A549 treated with CpdA at 1 μM for 4 hours (cell line): ENCODE measurements around the gene NUP98. TPM values are rescaled to one million over a fixed set of nuclear protein-coding genes. Genes with fewer than 3 reads are reported as not detected.

Experiments
- total RNA-seq: library from RNA; stranded (reverse); fragments of 200-300 nt; extraction: Qiagen RNA extraction; gene quantifications from 5 replicates; pipeline ENCODE4 v1.2.3, GENCODE V29; 2022; ENCODE audit warnings: low read depth

NUP98 gene
- 60.8 to 73.1 TPM (median 67.4 TPM) in 5 replicates for total RNA-seq

DNA sequence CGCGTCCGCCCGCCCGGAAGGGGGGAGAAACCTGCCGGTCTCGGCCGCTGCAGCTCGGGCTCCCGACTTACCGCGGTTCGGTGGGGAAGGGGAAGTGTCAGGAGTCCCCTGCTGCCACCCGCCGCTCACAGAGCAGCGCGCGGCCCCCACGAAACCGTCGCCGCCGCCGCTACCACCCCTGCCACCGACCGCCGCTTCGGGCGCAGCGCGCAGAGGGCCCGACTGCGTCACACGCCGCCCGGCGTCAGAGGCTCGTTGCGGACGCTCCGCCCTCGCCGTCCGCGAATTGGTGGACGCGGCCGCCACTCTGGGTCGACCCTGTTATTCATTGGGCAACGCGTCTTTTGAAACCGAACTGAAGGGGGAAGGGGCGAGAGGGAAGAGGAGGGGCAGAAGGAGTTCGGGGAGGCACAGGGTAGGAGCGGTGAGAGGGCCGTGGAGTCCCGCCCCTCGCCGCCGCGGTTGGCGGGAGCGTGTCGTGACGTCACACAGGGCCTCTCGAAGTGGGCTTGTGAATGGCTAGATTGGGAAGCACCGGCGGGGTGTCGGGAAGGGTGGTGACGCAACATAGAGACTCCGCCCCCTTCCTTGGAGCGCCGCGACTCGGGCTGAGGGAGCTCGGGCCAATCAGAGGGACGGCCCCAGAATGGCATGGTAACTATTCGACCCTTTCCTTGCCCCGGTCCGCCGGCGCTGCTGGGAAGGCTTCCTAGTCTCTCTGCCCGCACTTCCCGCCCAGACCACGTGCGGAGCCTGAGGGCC lies at the start of gene NUP98:
Gene NUP98 (minus strand): TSS at position 226 of the 762 bp plus-strand sequence. CDS start 15,437 bp downstream, outside the sequence.

GRCh38 chr11:3840870-3841425 lies 43.6 kb upstream of the NUP98 start, which contains the start of gene RHOG:
Gene RHOG, minus strand, starts transcription at chr11:3840959. Its CDS starts 12,821 bp downstream, at chr11:3828138.

GRCh38 chr11:3807909-3808860 lies 10.8 kb upstream of the NUP98 start, which contains the start of gene PGAP2:
Gene PGAP2, plus strand, starts transcription at chr11:3808560. Its CDS starts 2,700 bp downstream, at chr11:3811260.

GRCh38 chr11:3671334-3672254 lies 125.8 kb downstream of the NUP98 start, which contains the start of gene CHRNA10:
Gene CHRNA10, minus strand, starts transcription at chr11:3671384. Its CDS starts 72 bp downstream, at chr11:3671312.

GRCh38 chr11:3644817-3645235 lies 152.5 kb downstream of the NUP98 start, which contains the start of gene ART1:
Gene ART1, plus strand, starts transcription at chr11:3645128. Its CDS starts 14,086 bp downstream, at chr11:3659214.

GRCh38 chr11:3641701-3642070 lies 155.7 kb downstream of the NUP98 start, which contains the start of gene ART5:
Gene ART5, minus strand, starts transcription at chr11:3641992. Its CDS starts 130 bp downstream, at chr11:3641862.

Other genes starting within 250 kb of the NUP98 start
- gene ART5, start 155.6 kb downstream of the NUP98 start, total RNA-seq, result 0.17 to 0.55 TPM (median 0.33 TPM) in 5 replicates
- not detected in 5 replicates for gene ART1, start 152.4 kb downstream of the NUP98 start, total RNA-seq
- 0.52 to 1.5 TPM (median 1.1 TPM) in 5 replicates for gene CHRNA10, start 126.2 kb downstream of the NUP98 start, total RNA-seq
- gene PGAP2, start 11.0 kb upstream of the NUP98 start, total RNA-seq, result 17.6 to 22.7 TPM (median 21.5 TPM) in 5 replicates
- gene RHOG, start 43.4 kb upstream of the NUP98 start, total RNA-seq, result 82.2 to 115 TPM (median 110 TPM) in 5 replicates
- gene STIM1, start 58.1 kb upstream of the NUP98 start, total RNA-seq, result 23.0 to 27.0 TPM (median 25.3 TPM) in 5 replicates